ENCODE results near the gene KLF16.
A peak's percentile ranks its signal among the peaks of the same experiment; 100 is the strongest.
"Not testable (repeated sequence)": the region's sequence is repeated elsewhere in the genome, so short reads cannot be mapped to it uniquely, and the experiment has no call there.

KLF16 gene

DNA sequence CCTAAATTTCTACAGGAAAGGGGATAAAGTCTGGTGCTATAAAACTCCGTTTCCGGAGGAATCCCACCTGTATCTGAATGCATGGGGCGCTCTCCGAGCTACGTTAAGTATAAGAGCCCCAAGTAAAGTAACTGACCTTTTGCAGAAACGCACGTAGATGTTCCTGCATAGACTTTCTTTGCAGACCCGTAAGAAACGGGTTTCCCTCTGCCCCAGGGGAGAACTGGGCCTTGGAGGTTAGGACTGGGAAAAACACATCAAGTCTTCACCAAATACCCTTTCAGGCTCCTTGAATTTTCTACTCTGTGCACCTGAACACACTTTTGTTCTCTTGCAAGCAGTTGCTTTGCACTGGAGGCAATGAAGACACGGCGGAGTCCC lies 11.9 kb upstream of the KLF16 start:
- Histone ChIP-seq H3K4me3 (ENCODE audit: low read length in 2 of 2) (peak overlapping the region; percentile 93 to 94), H2BK12ac (ENCODE audit: low read length) (peak overlapping the region; percentile 4), H3K4me2 (ENCODE audit: insufficient read depth, low read length, poor library complexity, severe bottlenecking) (peak overlapping the region; percentile 94), H3K18ac (ENCODE audit: low read length) (peak overlapping the region; percentile 44), H2AFZ (ENCODE audit: low read length) (peak overlapping the region; percentile 97), H3K4me1 (ENCODE audit: control insufficient read depth in 2 of 2, insufficient read depth in 1 of 2, low read depth in 1 of 2, low read length in 2 of 2) (peaks cover 8 to 22% of the 10 kb centered on the region in 2 donors), H3K14ac (ENCODE audit: low read length) (peak overlapping the region; percentile 85), H3K79me1 (ENCODE audit: low read depth, low read length) (peaks cover 17% of the 10 kb centered on the region), H3K36me3 (replicated peaks in 1 of 2; ENCODE audit: control insufficient read depth in 2 of 2, insufficient read depth in 2 of 2, low read length in 2 of 2) (peaks cover 2 to 28% of the 10 kb centered on the region in 2 donors), H3K9ac (ENCODE audit: low read depth, low read length, poor library complexity) (peak overlapping the region; percentile 95), H3K23ac (ENCODE audit: low read depth, low read length, poor library complexity) (peak overlapping the region; percentile 99)
- not testable (repeated sequence) for H2BK5ac ChIP-seq (ENCODE audit: low read length); H2BK120ac ChIP-seq (ENCODE audit: low read depth, low read length); H4K8ac ChIP-seq (ENCODE audit: low read depth, low read length); H3K27ac ChIP-seq (replicated peaks; ENCODE audit: low read length); H4K91ac ChIP-seq (ENCODE audit: low read depth, low read length, poor library complexity); H3K4ac ChIP-seq (ENCODE audit: low read length); H2BK15ac ChIP-seq (ENCODE audit: low read length); H3K9me3 ChIP-seq (replicated peaks in 1 of 2; ENCODE audit: control insufficient read depth in 2 of 2, insufficient read depth in 1 of 2, low read depth in 1 of 2, low read length in 2 of 2); H2AK5ac ChIP-seq (ENCODE audit: low read depth, low read length); H3K27me3 ChIP-seq (ENCODE audit: control insufficient read depth in 3 of 3, insufficient read depth in 3 of 3, low read depth in 1 of 3, low read length in 3 of 3); DNase-seq (ENCODE audit: low spot score)
- WGBS, 2 donors (ENCODE audit: extremely low coverage in 2 of 2, insufficient read length in 2 of 2, insufficient replicate concordance in 1 of 2), result no CpG with 5 or more reads among the region's 11 CpGs

GRCh38 chr19:1874554-1875185 lies 11.3 kb upstream of the KLF16 start:
- Histone ChIP-seq H3K4ac (ENCODE audit: low read length) (no peak overlapping the region), H3K23ac (ENCODE audit: low read depth, low read length, poor library complexity) (no peak overlapping the region), H3K18ac (ENCODE audit: low read length) (no peak overlapping the region), H3K14ac (ENCODE audit: low read length) (no peak overlapping the region), H2AFZ (ENCODE audit: low read length) (no peak overlapping the region), H3K27me3 (ENCODE audit: control insufficient read depth in 3 of 3, insufficient read depth in 3 of 3, low read depth in 1 of 3, low read length in 3 of 3) (no peaks in the 10 kb centered on the region), H2AK5ac (ENCODE audit: low read depth, low read length) (no peak overlapping the region), H2BK12ac (ENCODE audit: low read length) (no peak overlapping the region), H2BK15ac (ENCODE audit: low read length) (no peak overlapping the region), H3K79me1 (ENCODE audit: low read depth, low read length) (peaks cover 19% of the 10 kb centered on the region), H4K8ac (ENCODE audit: low read depth, low read length) (no peak overlapping the region), H2BK5ac (ENCODE audit: low read length) (no peak overlapping the region), H3K4me1 (ENCODE audit: control insufficient read depth in 2 of 2, insufficient read depth in 1 of 2, low read depth in 1 of 2, low read length in 2 of 2) (peaks cover 8 to 22% of the 10 kb centered on the region in 2 donors), H3K9ac (ENCODE audit: low read depth, low read length, poor library complexity) (no peak overlapping the region), H3K4me3 (ENCODE audit: low read length in 2 of 2) (peak overlapping the region in 1 of 2 donors; percentile 93), H4K91ac (ENCODE audit: low read depth, low read length, poor library complexity) (no peak overlapping the region), H3K36me3 (replicated peaks in 1 of 2; ENCODE audit: control insufficient read depth in 2 of 2, insufficient read depth in 2 of 2, low read length in 2 of 2) (peaks cover 3 to 24% of the 10 kb centered on the region in 2 donors), H2BK120ac (ENCODE audit: low read depth, low read length) (no peak overlapping the region), H3K4me2 (ENCODE audit: insufficient read depth, low read length, poor library complexity, severe bottlenecking) (no peak overlapping the region), H3K27ac (replicated peaks; ENCODE audit: low read length) (no peak overlapping the region), H3K9me3 (replicated peaks in 1 of 2; ENCODE audit: control insufficient read depth in 2 of 2, insufficient read depth in 1 of 2, low read depth in 1 of 2, low read length in 2 of 2) (peaks cover 0 to 2% of the 10 kb centered on the region in 2 donors)
- no CpG with 5 or more reads among the region's 16 CpGs for WGBS, 2 donors (ENCODE audit: extremely low coverage in 2 of 2, insufficient read length in 2 of 2, insufficient replicate concordance in 1 of 2)
- DNase-seq (ENCODE audit: low spot score), result no peak

- Histone ChIP-seq H2AFZ (ENCODE audit: low read length) (no peak overlapping the region), H3K14ac (ENCODE audit: low read length) (no peak overlapping the region), H3K4me2 (ENCODE audit: insufficient read depth, low read length, poor library complexity, severe bottlenecking) (peak overlapping the region; percentile 11), H3K4me1 (ENCODE audit: control insufficient read depth in 2 of 2, insufficient read depth in 1 of 2, low read depth in 1 of 2, low read length in 2 of 2) (peaks cover 8 to 22% of the 10 kb centered on the region in 2 donors), H4K91ac (ENCODE audit: low read depth, low read length, poor library complexity) (no peak overlapping the region), H2BK12ac (ENCODE audit: low read length) (no peak overlapping the region), H3K79me1 (ENCODE audit: low read depth, low read length) (peaks cover 19% of the 10 kb centered on the region), H3K23ac (ENCODE audit: low read depth, low read length, poor library complexity) (peak overlapping the region; percentile 55), H3K36me3 (replicated peaks in 1 of 2; ENCODE audit: control insufficient read depth in 2 of 2, insufficient read depth in 2 of 2, low read length in 2 of 2) (peaks cover 3 to 24% of the 10 kb centered on the region in 2 donors), H2BK5ac (ENCODE audit: low read length) (no peak overlapping the region), H3K9ac (ENCODE audit: low read depth, low read length, poor library complexity) (no peak overlapping the region), H2AK5ac (ENCODE audit: low read depth, low read length) (peak overlapping the region; percentile 5), H3K4me3 (ENCODE audit: low read length in 2 of 2) (peak overlapping the region in 1 of 2 donors; percentile 93), H3K27ac (replicated peaks; ENCODE audit: low read length) (no peak overlapping the region), H2BK15ac (ENCODE audit: low read length) (no peak overlapping the region), H4K8ac (ENCODE audit: low read depth, low read length) (no peak overlapping the region), H3K18ac (ENCODE audit: low read length) (no peak overlapping the region), H3K27me3 (ENCODE audit: control insufficient read depth in 3 of 3, insufficient read depth in 3 of 3, low read depth in 1 of 3, low read length in 3 of 3) (no peaks in the 10 kb centered on the region), H3K4ac (ENCODE audit: low read length) (no peak overlapping the region), H2BK120ac (ENCODE audit: low read depth, low read length) (no peak overlapping the region), H3K9me3 (replicated peaks in 1 of 2; ENCODE audit: control insufficient read depth in 2 of 2, insufficient read depth in 1 of 2, low read depth in 1 of 2, low read length in 2 of 2) (peaks cover 0 to 2% of the 10 kb centered on the region in 2 donors)
- no CpG with 5 or more reads among the region's 29 CpGs for WGBS, 2 donors (ENCODE audit: extremely low coverage in 2 of 2, insufficient read length in 2 of 2, insufficient replicate concordance in 1 of 2)
- no peak for DNase-seq (ENCODE audit: low spot score)
These were observed 10.4 kb upstream of the KLF16 start for GRCh38 chr19:1873524-1874473.
